Left ventricle myocardium inferior (tissue), 1 donor: ENCODE measurements around the gene SEMA3B. TPM values are rescaled to one million over a fixed set of nuclear protein-coding genes. Genes with fewer than 3 reads are reported as not detected.

Experiments
- DNase-seq: peaks from one replicate; pipeline ENCODE4 v3.0.0-alpha.2; 2020
- H3K27ac ChIP-seq: fragments of 200-600 bp; replicated peaks from 2 replicates; pipeline ENCODE4 v1.8.0; 2021
- H3K27me3 ChIP-seq: fragments of 200-600 bp; 2 replicates; pipeline ENCODE4 v1.8.0; 2021; ENCODE audit warnings: low read depth
- H3K36me3 ChIP-seq: fragments of 200-600 bp; 2 replicates; pipeline ENCODE4 v1.8.0; 2021
- H3K4me1 ChIP-seq: fragments of 200-600 bp; 2 replicates; pipeline ENCODE4 v1.8.0; 2021
- H3K4me3 ChIP-seq: fragments of 200-600 bp; 2 replicates; pipeline ENCODE4 v1.8.0; 2021; ENCODE audit warnings: mild to moderate bottlenecking, moderate library complexity
- H3K9me3 ChIP-seq: fragments of 200-600 bp; replicated peaks from 2 replicates; pipeline ENCODE4 v1.8.0; 2021
- CTCF ChIP-seq: fragments of 200-600 bp; IDR thresholded peaks from 2 replicates; pipeline ENCODE4 v1.8.0; 2021; ENCODE audit warnings: antibody characterized with exemption, mild to moderate bottlenecking, borderline replicate concordance
- intact Hi-C: fragments of 100-400 bp; cut with micrococcal nuclease; formaldehyde crosslinking; loops from one replicate; pipeline ENCODE4 v1.11.0; 2022
- total RNA-seq: library from RNA; stranded (reverse); fragmentation: NEBNext Ultra II Directional; extraction: Animal tissue kit (Norgen Biotek cat#: 25700); gene quantifications from one replicate; pipeline ENCODE4 v1.2.1, GENCODE V29; 2021
- donor health status: DM: no; HTN: yes; CAD: no; lungs with severe emphysema.

The SEMA3B gene
- total RNA-seq, 1 donor from 2014 or later: 23.2 TPM

GRCh38 chr3:50288387-50289007, 19.6 kb downstream of the SEMA3B start:
- intact Hi-C loops: no loop called here
- peak overlapping the region; percentile 86 for H3K27ac ChIP-seq

GRCh38 chr3:50289130-50289529, 20.2 kb downstream of the SEMA3B start:
- intact Hi-C loops: no loop called here
- Histone ChIP-seq H3K4me3 (no peak overlapping the region), H3K27ac (peak overlapping the region; percentile 86), H3K9me3 (no peaks in the 10 kb centered on the region), H3K27me3 (no peaks in the 10 kb centered on the region), H3K36me3 (peaks cover 29% of the 10 kb centered on the region), H3K4me1 (peaks cover 66% of the 10 kb centered on the region)
- no peak for DNase-seq
- TF ChIP-seq CTCF: no peak

More at GRCh38 chr3:50288387-50289007, 19.6 kb downstream of the SEMA3B start:
- Histone ChIP-seq H3K36me3 (peaks cover 29% of the 10 kb centered on the region), H3K27me3 (no peaks in the 10 kb centered on the region), H3K4me1 (peaks cover 63% of the 10 kb centered on the region), H3K4me3 (no peak overlapping the region), H3K9me3 (no peaks in the 10 kb centered on the region)
- peak; percentile 16 for DNase-seq
- TF ChIP-seq CTCF: no peak

GRCh38 chr3:50290161-50290641, 21.3 kb downstream of the SEMA3B start:
- Histone ChIP-seq H3K9me3 (no peaks in the 10 kb centered on the region), H3K4me1 (peaks cover 62% of the 10 kb centered on the region), H3K27me3 (no peaks in the 10 kb centered on the region), H3K27ac (peak overlapping the region; percentile 93), H3K4me3 (no peak overlapping the region), H3K36me3 (peaks cover 29% of the 10 kb centered on the region)
- intact Hi-C loops: no loop called here
- DNase-seq: peak; percentile 14
- no peak for TF ChIP-seq CTCF

- Histone ChIP-seq H3K4me1 (peaks cover 40% of the 10 kb centered on the region), H3K36me3 (peaks cover 29% of the 10 kb centered on the region), H3K27ac (peak within 1 kb of the TSS; percentile 93), H3K27me3 (no peaks in the 10 kb centered on the region), H3K4me3 (peak within 1 kb of the TSS; percentile 95), H3K9me3 (no peaks in the 10 kb centered on the region)
- intact Hi-C loops: no loop called here
- DNase-seq: peak; percentile 97
- TF ChIP-seq CTCF: no peak
These were observed 23.5 kb downstream of the SEMA3B start, which contains the start of gene IFRD2 for GRCh38 chr3:50292159-50293078. TSS of gene IFRD2 (minus strand) at chr3:50292429. CDS start at chr3:50292274, 155 bp downstream.

GRCh38 chr3:50293079-50293801, 24.3 kb downstream of the SEMA3B start:
- H3K4me1 ChIP-seq: peaks cover 37% of the 10 kb centered on the region
- no peaks in the 10 kb centered on the region for H3K9me3 ChIP-seq
- peaks cover 23% of the 10 kb centered on the region for H3K36me3 ChIP-seq
- peak overlapping the region; percentile 93 for H3K27ac ChIP-seq
- peak; percentile 18 for DNase-seq
- TF ChIP-seq CTCF: no peak
- intact Hi-C loops: no loop called here
- peak overlapping the region; percentile 95 for H3K4me3 ChIP-seq
- H3K27me3 ChIP-seq: no peaks in the 10 kb centered on the region
